Breast epithelium (tissue), 3 donors: ENCODE measurements around the gene COL4A2.

Experiments used
- POLR2A ChIP-seq: fragments of 450-650 bp; IDR thresholded peaks from one replicate; pipeline ENCODE4 v1.6.1; 2016; ENCODE audit warnings: antibody characterized with exemption, mild to moderate bottlenecking, moderate library complexity
- POLR2AphosphoS5 ChIP-seq, 3 donors: sonication (generic); formaldehyde crosslinking; IDR thresholded peaks; one replicate each; pipeline ENCODE4 v1.6.1; 2017; ENCODE audit warnings: antibody characterized with exemption in 3 of 3
- TF ChIP-seq, protein P1 (sequence below), 3 donors: fragments of 450-650 bp; IDR thresholded peaks; one replicate each; pipeline ENCODE4 v1.5.1; 2016 to 2017; ENCODE audit warnings: antibody characterized with exemption in 3 of 3, mild to moderate bottlenecking in 3 of 3, moderate library complexity in 3 of 3

DNA sequence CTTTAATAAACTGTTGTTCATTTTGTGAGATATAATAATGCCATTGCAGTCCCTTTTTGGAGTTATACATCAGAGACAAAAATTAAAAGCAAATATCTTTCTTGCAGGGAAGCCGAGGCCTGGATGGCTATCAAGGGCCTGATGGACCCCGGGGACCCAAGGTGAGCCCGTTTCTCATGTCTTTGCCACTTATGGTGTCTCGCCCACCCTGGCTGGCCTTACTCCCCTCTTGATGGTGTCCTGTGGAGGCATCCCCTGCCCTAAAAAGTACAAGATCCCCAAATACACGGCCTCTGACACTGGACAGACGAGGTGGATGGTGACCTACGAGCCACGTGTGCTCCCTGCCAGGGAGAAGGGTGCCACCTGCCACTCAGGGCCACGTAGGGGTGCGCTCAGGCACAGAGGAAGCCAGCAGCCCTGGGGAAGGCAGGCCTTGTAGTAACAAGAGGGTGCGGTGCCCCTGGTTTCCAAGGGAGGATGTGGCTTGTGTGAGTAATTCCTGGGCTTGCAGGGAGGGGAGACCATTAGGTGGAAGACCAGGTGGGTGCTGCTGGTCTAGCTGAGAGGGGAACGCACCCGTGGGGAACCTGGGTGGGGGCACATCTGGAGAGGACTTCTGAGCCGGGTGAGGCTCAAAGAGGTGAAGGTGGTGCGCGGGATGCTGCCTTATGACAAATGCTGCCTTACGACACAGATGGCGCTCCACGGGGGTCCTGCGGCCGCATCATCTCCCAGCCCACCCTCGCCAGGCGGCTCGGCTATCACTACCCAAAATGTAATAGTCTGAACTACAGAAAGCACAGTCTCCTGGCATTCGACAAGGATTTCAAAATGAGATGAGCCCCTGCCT is 138.9 kb downstream of the COL4A2 start:
- TF ChIP-seq, protein P1, sequence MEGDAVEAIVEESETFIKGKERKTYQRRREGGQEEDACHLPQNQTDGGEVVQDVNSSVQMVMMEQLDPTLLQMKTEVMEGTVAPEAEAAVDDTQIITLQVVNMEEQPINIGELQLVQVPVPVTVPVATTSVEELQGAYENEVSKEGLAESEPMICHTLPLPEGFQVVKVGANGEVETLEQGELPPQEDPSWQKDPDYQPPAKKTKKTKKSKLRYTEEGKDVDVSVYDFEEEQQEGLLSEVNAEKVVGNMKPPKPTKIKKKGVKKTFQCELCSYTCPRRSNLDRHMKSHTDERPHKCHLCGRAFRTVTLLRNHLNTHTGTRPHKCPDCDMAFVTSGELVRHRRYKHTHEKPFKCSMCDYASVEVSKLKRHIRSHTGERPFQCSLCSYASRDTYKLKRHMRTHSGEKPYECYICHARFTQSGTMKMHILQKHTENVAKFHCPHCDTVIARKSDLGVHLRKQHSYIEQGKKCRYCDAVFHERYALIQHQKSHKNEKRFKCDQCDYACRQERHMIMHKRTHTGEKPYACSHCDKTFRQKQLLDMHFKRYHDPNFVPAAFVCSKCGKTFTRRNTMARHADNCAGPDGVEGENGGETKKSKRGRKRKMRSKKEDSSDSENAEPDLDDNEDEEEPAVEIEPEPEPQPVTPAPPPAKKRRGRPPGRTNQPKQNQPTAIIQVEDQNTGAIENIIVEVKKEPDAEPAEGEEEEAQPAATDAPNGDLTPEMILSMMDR (IDR thresholded peaks at IDR 0.05) = no peak
- TF ChIP-seq POLR2A = no peak
- no peak for TF ChIP-seq POLR2AphosphoS5 (IDR thresholded peaks at IDR 0.05)
